Naive B cell (primary cell): Measurements from ENCODE around the gene KCNN1. TPM values are rescaled to one million over a fixed set of nuclear protein-coding genes. Genes with fewer than 3 reads are reported as not detected.

Experiments
- ATAC-seq, 2 donors: fragments of 150-1000 bp; cut with Tn5 transposase; 2 replicates each; pipeline ENCODE4 v1.10.0; 2021; ENCODE audit warnings: low read depth in 2 of 2, mild to moderate bottlenecking in 2 of 2, moderate library complexity in 2 of 2
- DNase-seq: peaks from one replicate; pipeline ENCODE4 v3.0.0; 2022
- H3K27ac Mint-ChIP-seq, 6 donors: one replicate each; pipeline ENCODE4 v1.8.0; 2020 to 2022; ENCODE audit warnings: mild to moderate bottlenecking in 6 of 6, mixed read lengths in 6 of 6, moderate library complexity in 5 of 6, inconsistent platforms in 2 of 6
- H3K27me3 Mint-ChIP-seq, 3 donors: one replicate each; pipeline ENCODE4 v1.8.0; 2021 to 2022; ENCODE audit warnings: mixed read lengths in 3 of 3, mild to moderate bottlenecking in 1 of 3
- H3K36me3 Mint-ChIP-seq, 2 donors: one replicate each; pipeline ENCODE4 v1.8.0; 2020 to 2022; ENCODE audit warnings: mixed read lengths in 2 of 2, inconsistent platforms in 1 of 2, mild to moderate bottlenecking in 1 of 2
- H3K4me1 Mint-ChIP-seq, 3 donors: one replicate each; pipeline ENCODE4 v1.8.0; 2020 to 2022; ENCODE audit warnings: mixed read lengths in 3 of 3, inconsistent platforms in 1 of 3, mild to moderate bottlenecking in 1 of 3, moderate library complexity in 1 of 3
- H3K4me3 Mint-ChIP-seq, 8 donors: one replicate each; pipeline ENCODE4 v1.8.0; 2020 to 2022; ENCODE audit warnings: mild to moderate bottlenecking in 8 of 8, mixed read lengths in 8 of 8, moderate library complexity in 8 of 8, inconsistent platforms in 2 of 8
- H3K9me3 Mint-ChIP-seq, 7 donors: one replicate each; pipeline ENCODE4 v1.8.0; 2020 to 2022; ENCODE audit warnings: mixed read lengths in 7 of 7, mild to moderate bottlenecking in 5 of 7, inconsistent platforms in 2 of 7, moderate library complexity in 1 of 7
- polyA plus RNA-seq, 6 donors: library from polyadenylated mRNA; unstranded; fragments of 300-500 nt; fragmentation: Illumina TruSeq; gene quantifications; one replicate each; pipeline ENCODE4 v1.2.3, GENCODE V29; 2021; ENCODE audit warnings: low read depth in 6 of 6

Gene KCNN1
- polyA plus RNA-seq, 6 donors from 2014 or later, result 0.27 TPM; not detected in 5

- Mint-ChIP-seq H3K36me3 (no peaks in the 10 kb centered on the region), H3K27ac (no peak overlapping the region), H3K27me3 (no peaks in the 10 kb centered on the region), H3K9me3 (no peaks in the 10 kb centered on the region), H3K4me1 (peaks cover 6 to 14% (median 7%) of the 10 kb centered on the region in 3 donors), H3K4me3 (peak overlapping the region in 1 of 8 donors; percentile 66)
- peak; percentile 99 for ATAC-seq
- DNase-seq, result peak; percentile 81
Observed at GRCh38 chr19:17938092-17938845, 28.6 kb upstream of the KCNN1 start.

- DNase-seq (no peak), ATAC-seq (no peak)
- Mint-ChIP-seq H3K27ac (no peak overlapping the region), H3K4me3 (no peak overlapping the region), H3K4me1 (peaks cover 13 to 20% (median 17%) of the 10 kb centered on the region in 3 donors), H3K27me3 (no peaks in the 10 kb centered on the region), H3K9me3 (no peaks in the 10 kb centered on the region), H3K36me3 (no peaks in the 10 kb centered on the region)
Observed at GRCh38 chr19:17942181-17942580, 24.7 kb upstream of the KCNN1 start.

- Mint-ChIP-seq H3K27ac (no peak overlapping the region), H3K4me3 (no peak overlapping the region), H3K36me3 (no peaks in the 10 kb centered on the region), H3K4me1 (peaks cover 18 to 24% (median 22%) of the 10 kb centered on the region in 3 donors), H3K9me3 (no peaks in the 10 kb centered on the region), H3K27me3 (no peaks in the 10 kb centered on the region)
- DNase-seq (no peak), ATAC-seq (no peak)
Observed at GRCh38 chr19:17942582-17943273, 24.2 kb upstream of the KCNN1 start.

- H3K4me3 Mint-ChIP-seq, result no peak overlapping the region
- no peaks in the 10 kb centered on the region for H3K27me3 Mint-ChIP-seq
- H3K4me1 Mint-ChIP-seq, result peaks cover 21 to 23% (median 21%) of the 10 kb centered on the region in 3 donors
- DNase-seq, result no peak
- H3K36me3 Mint-ChIP-seq, result no peaks in the 10 kb centered on the region
- ATAC-seq, result no peak
- no peaks in the 10 kb centered on the region for H3K9me3 Mint-ChIP-seq
- H3K27ac Mint-ChIP-seq, result no peak overlapping the region
Observed at GRCh38 chr19:17943274-17944221, 23.4 kb upstream of the KCNN1 start.

GRCh38 chr19:17944301-17944700, 22.6 kb upstream of the KCNN1 start:
- no peaks in the 10 kb centered on the region for H3K9me3 Mint-ChIP-seq
- peak overlapping the region in 1 of 8 donors; percentile 45 for H3K4me3 Mint-ChIP-seq
- no peak for DNase-seq
- peaks cover 0 to 4% (median 2%) of the 10 kb centered on the region in 3 donors for H3K27me3 Mint-ChIP-seq
- H3K36me3 Mint-ChIP-seq, result no peaks in the 10 kb centered on the region
- H3K27ac Mint-ChIP-seq, result peak overlapping the region in 3 of 6 donors; percentile 30 to 52 (median 33)
- peaks cover 25 to 31% (median 28%) of the 10 kb centered on the region in 3 donors for H3K4me1 Mint-ChIP-seq
- no peak for ATAC-seq

GRCh38 chr19:17946965-17947784, 19.7 kb upstream of the KCNN1 start:
- peak; percentile 17 to 22 for ATAC-seq
- H3K4me1 Mint-ChIP-seq, result peaks cover 49 to 58% (median 52%) of the 10 kb centered on the region in 3 donors
- DNase-seq, result no peak
- no peaks in the 10 kb centered on the region for H3K36me3 Mint-ChIP-seq
- no peaks in the 10 kb centered on the region for H3K9me3 Mint-ChIP-seq
- peak overlapping the region; percentile 96 to 99 (median 97) for H3K27ac Mint-ChIP-seq
- H3K27me3 Mint-ChIP-seq, result peaks cover 9 to 28% (median 19%) of the 10 kb centered on the region in 3 donors
- H3K4me3 Mint-ChIP-seq, result peak overlapping the region; percentile 83 to 93 (median 86)

GRCh38 chr19:17947815-17948513, 18.9 kb upstream of the KCNN1 start:
- H3K9me3 Mint-ChIP-seq, result no peaks in the 10 kb centered on the region
- DNase-seq (peak; percentile 98), ATAC-seq (peak; percentile 53 to 62)
- H3K4me1 Mint-ChIP-seq, result peaks cover 50 to 64% (median 57%) of the 10 kb centered on the region in 3 donors
- no peaks in the 10 kb centered on the region for H3K36me3 Mint-ChIP-seq
- peaks cover 9 to 35% (median 20%) of the 10 kb centered on the region in 3 donors for H3K27me3 Mint-ChIP-seq
- H3K27ac Mint-ChIP-seq, result peak overlapping the region; percentile 53 to 98 (median 96)
- H3K4me3 Mint-ChIP-seq, result peak overlapping the region; percentile 82 to 92 (median 88)

- H3K27ac Mint-ChIP-seq, result peak overlapping the region; percentile 53 to 98 (median 96)
- H3K4me1 Mint-ChIP-seq, result peaks cover 55 to 69% (median 63%) of the 10 kb centered on the region in 3 donors
- DNase-seq (no peak), ATAC-seq (no peak)
- peaks cover 13 to 41% (median 25%) of the 10 kb centered on the region in 3 donors for H3K27me3 Mint-ChIP-seq
- no peaks in the 10 kb centered on the region for H3K9me3 Mint-ChIP-seq
- peak overlapping the region; percentile 82 to 92 (median 88) for H3K4me3 Mint-ChIP-seq
- H3K36me3 Mint-ChIP-seq, result no peaks in the 10 kb centered on the region
Observed at GRCh38 chr19:17948514-17948900, 18.4 kb upstream of the KCNN1 start.

- no peaks in the 10 kb centered on the region for H3K36me3 Mint-ChIP-seq
- ATAC-seq (no peak), DNase-seq (peak; percentile 34)
- peak overlapping the region; percentile 82 to 92 (median 88) for H3K4me3 Mint-ChIP-seq
- H3K27ac Mint-ChIP-seq, result peak overlapping the region; percentile 89 to 99 (median 96)
- no peaks in the 10 kb centered on the region for H3K9me3 Mint-ChIP-seq
- H3K4me1 Mint-ChIP-seq, result peaks cover 56 to 72% (median 66%) of the 10 kb centered on the region in 3 donors
- H3K27me3 Mint-ChIP-seq, result peaks cover 18 to 47% (median 32%) of the 10 kb centered on the region in 3 donors
Observed at GRCh38 chr19:17948931-17949930, 17.7 kb upstream of the KCNN1 start.

- peaks cover 18 to 47% (median 32%) of the 10 kb centered on the region in 3 donors for H3K27me3 Mint-ChIP-seq
- H3K4me1 Mint-ChIP-seq, result peaks cover 56 to 72% (median 66%) of the 10 kb centered on the region in 3 donors
- DNase-seq, result no peak
Observed at GRCh38 chr19:17949956-17950309, 17.0 kb upstream of the KCNN1 start.

More at GRCh38 chr19:17949956-17950309, 17.0 kb upstream of the KCNN1 start:
- Mint-ChIP-seq H3K4me3 (peak overlapping the region; percentile 82 to 92 (median 87)), H3K36me3 (no peaks in the 10 kb centered on the region), H3K9me3 (no peaks in the 10 kb centered on the region), H3K27ac (peak overlapping the region; percentile 89 to 99 (median 96))
- no peak for ATAC-seq
